Liver (tissue), 9 donors: ENCODE measurements around the gene PPIL4. TPM values are rescaled to one million over a fixed set of nuclear protein-coding genes. Genes with fewer than 3 reads are reported as not detected.
"Not testable (repeated sequence)": the region's sequence is repeated elsewhere in the genome, so short reads cannot be mapped to it uniquely, and the experiment has no call there.

Source experiments
- DNase-seq: peaks from one replicate; pipeline ENCODE4 v3.0.0-alpha.2; 2017; ENCODE audit warnings: low spot score
- H3K27ac ChIP-seq, 2 donors: one replicate each; pipeline ENCODE4 v1.7.0; 2013; ENCODE audit warnings: inconsistent platforms in 2 of 2, low read length in 2 of 2, control low read depth in 1 of 2, low read depth in 1 of 2, mild to moderate bottlenecking in 1 of 2
- H3K27me3 ChIP-seq, 4 donors: one replicate each; pipeline versions ENCODE4 v1.6.1 to v1.7.0; 2013; ENCODE audit warnings: low read length in 3 of 4, inconsistent platforms in 1 of 4, mild to moderate bottlenecking in 1 of 4, moderate library complexity in 1 of 4; ENCODE audit not compliant: control insufficient read depth in 4 of 4, insufficient read depth in 4 of 4
- H3K36me3 ChIP-seq, 4 donors: one replicate each; pipeline versions ENCODE4 v1.6.1 to v1.7.0; 2013; ENCODE audit warnings: low read length in 3 of 4, mild to moderate bottlenecking in 3 of 4, low read depth in 1 of 4, moderate library complexity in 1 of 4; ENCODE audit not compliant: control insufficient read depth in 4 of 4, insufficient read depth in 3 of 4
- H3K4me1 ChIP-seq, 4 donors: one replicate each; pipeline versions ENCODE4 v1.6.1 to v1.7.0; 2013; ENCODE audit warnings: low read length in 3 of 4, mild to moderate bottlenecking in 3 of 4, moderate library complexity in 1 of 4; ENCODE audit not compliant: control insufficient read depth in 4 of 4, insufficient read depth in 4 of 4
- H3K4me3 ChIP-seq, 3 donors: one replicate each; pipeline versions ENCODE4 v1.6.1 to v1.7.0; 2013; ENCODE audit warnings: low read length in 3 of 3, control low read depth in 1 of 3, low read depth in 1 of 3, mild to moderate bottlenecking in 1 of 3
- H3K9ac ChIP-seq, 2 donors: one replicate each; pipeline ENCODE4 v1.7.0; 2013; ENCODE audit warnings: low read length in 2 of 2, mild to moderate bottlenecking in 2 of 2, moderate library complexity in 2 of 2, control low read depth in 1 of 2, low read depth in 1 of 2
- H3K9me3 ChIP-seq, 4 donors: one replicate each; pipeline versions ENCODE4 v1.6.1 to v1.7.0; 2013; ENCODE audit warnings: low read length in 3 of 4; ENCODE audit not compliant: control insufficient read depth in 4 of 4
- CTCF ChIP-seq: fragments of 150-350 bp; IDR thresholded peaks from 2 replicates; pipeline ENCODE4 v1.5.1; 2017; ENCODE audit warnings: improper control_type of control experiment, low read depth, low read length; ENCODE audit not compliant: missing input control
- FOXA2 ChIP-seq: IDR thresholded peaks from 2 replicates; pipeline ENCODE4 v1.6.1; 2016; ENCODE audit warnings: antibody characterized with exemption
- GABPA ChIP-seq, 2 donors: IDR thresholded peaks in 1 of 2; conservative IDR thresholded peaks in 1 of 2; 2 replicates each; pipeline ENCODE4 v1.6.1; 2016; ENCODE audit warnings: antibody characterized with exemption in 2 of 2, mild to moderate bottlenecking in 1 of 2, moderate library complexity in 1 of 2
- JUND ChIP-seq, 2 donors: IDR thresholded peaks; 2 replicates each; pipeline ENCODE4 v1.6.1; 2016; ENCODE audit warnings: antibody characterized with exemption in 2 of 2
- MAX ChIP-seq: IDR thresholded peaks from 2 replicates; pipeline ENCODE4 v1.6.1; 2016; ENCODE audit warnings: antibody characterized with exemption
- REST ChIP-seq: IDR thresholded peaks from 2 replicates; pipeline ENCODE4 v1.6.1; 2016; ENCODE audit warnings: antibody characterized with exemption, mild to moderate bottlenecking
- YY1 ChIP-seq: IDR thresholded peaks from 2 replicates; pipeline ENCODE4 v1.6.1; 2016; ENCODE audit warnings: antibody characterized with exemption, mild to moderate bottlenecking
- WGBS: extraction: QIAGEN DNeasy Blood & Tissue Kit; methylation state at CpG from one replicate; pipeline ENCODE4 v1.1.7; 2013; 5-methylcytosine and 5-hydroxymethylcytosine counted together
- polyA plus RNA-seq, 2 donors: library from polyadenylated mRNA; stranded (reverse) in 1 of 2; unstranded in 1 of 2; fragments of 200-250 nt in 1 of 2; fragments of >200 nt in 1 of 2; fragmentation: Nextera tagmentation in 1 of 2; extraction: Ambion mirVana in 1 of 2; gene quantifications; one replicate each; pipeline versions ENCODE4 v1.2.1 to v1.2.3, GENCODE V29; 2013 to 2015
- total RNA-seq, 2 donors: library from RNA; depleted of rRNA; stranded (reverse); fragments of >200 nt; gene quantifications; one replicate each; pipeline ENCODE4 v1.2.3, GENCODE V29; 2014
- donor health status: healthy.
- donor health status: healthy.
- donor health status: healthy.
- donor health status: healthy.
- donor health status: healthy.

PPIL4 gene
- total and polyA plus RNA-seq, 4 donors, result 6.4 to 13.1 (median 9.6) TPM

- no peaks in the 10 kb centered on the region for H3K27me3 ChIP-seq
- WGBS, result 82% methylated on average over 3 of the region's 3 CpGs
- TF ChIP-seq YY1 (no peak), JUND (IDR thresholded peaks at IDR 0.05) (peak in 1 of 2 donors; percentile 6)
- no peak overlapping the region for H3K4me3 ChIP-seq
- no peaks in the 10 kb centered on the region for H3K9me3 ChIP-seq
- H3K9ac ChIP-seq, result no peak overlapping the region
- no peaks in the 10 kb centered on the region for H3K36me3 ChIP-seq
- no peak overlapping the region for H3K27ac ChIP-seq
- H3K4me1 ChIP-seq, result no peaks in the 10 kb centered on the region
- no peak for DNase-seq
Measured at GRCh38 chr6:149499066-149499465, 46.8 kb downstream of the PPIL4 start.

- H3K27me3 ChIP-seq, result no peaks in the 10 kb centered on the region
- 98% methylated on average over 2 of the region's 2 CpGs for WGBS
- no peak overlapping the region for H3K27ac ChIP-seq
- no peaks in the 10 kb centered on the region for H3K9me3 ChIP-seq
- no peak for TF ChIP-seq FOXA2
- no peak for TF ChIP-seq GABPA (IDR thresholded peaks at IDR 0.05 in 1 of 2, conservative IDR thresholded peaks at IDR 0.05 in 1 of 2)
- TF ChIP-seq CTCF, result no peak
- no peak for TF ChIP-seq REST
- TF ChIP-seq MAX, result no peak
- no peak overlapping the region for H3K4me3 ChIP-seq
- no peak for DNase-seq
- no peak overlapping the region for H3K9ac ChIP-seq
- no peaks in the 10 kb centered on the region for H3K4me1 ChIP-seq
- H3K36me3 ChIP-seq, result no peaks in the 10 kb centered on the region
Measured at GRCh38 chr6:149497365-149497764, 48.5 kb downstream of the PPIL4 start.

- H3K27me3 ChIP-seq, DNase-seq, H3K9ac ChIP-seq, H3K27ac ChIP-seq, H3K4me1 ChIP-seq, H3K4me3 ChIP-seq, H3K36me3 ChIP-seq, H3K9me3 ChIP-seq: not testable (repeated sequence)
- 87% methylated on average over 6 of the region's 6 CpGs for WGBS
Measured at GRCh38 chr6:149496597-149496996, 49.2 kb downstream of the PPIL4 start.

GRCh38 chr6:149495349-149496016 is 50.4 kb downstream of the PPIL4 start:
- 90% methylated on average over 11 of the region's 11 CpGs for WGBS
- not testable (repeated sequence) for H3K9me3 ChIP-seq, H3K36me3 ChIP-seq, H3K4me3 ChIP-seq, H3K27me3 ChIP-seq, H3K4me1 ChIP-seq, H3K27ac ChIP-seq, H3K9ac ChIP-seq, DNase-seq

- H3K36me3 ChIP-seq, H3K27me3 ChIP-seq, H3K9ac ChIP-seq, DNase-seq, H3K4me3 ChIP-seq, H3K27ac ChIP-seq, H3K4me1 ChIP-seq, H3K9me3 ChIP-seq: not testable (repeated sequence)
- 92% methylated on average over 4 of the region's 4 CpGs for WGBS
Measured at GRCh38 chr6:149494810-149495209, 51.0 kb downstream of the PPIL4 start.
